Measurements from ENCODE around the gene SLC4A2.
"Not testable (repeated sequence)": the region's sequence is repeated elsewhere in the genome, so short reads cannot be mapped to it uniquely, and the experiment has no call there.

The SLC4A2 gene

GRCh38 chr7:151024435-151025056, 34.8 kb upstream of the SLC4A2 start, which contains the start of gene ATG9B:
Gene ATG9B (minus strand): TSS chr7:151024494. CDS start chr7:151024423, 71 bp downstream.
- DNase-seq (ENCODE audit: low spot score) = no peak

- no peak for DNase-seq (ENCODE audit: low spot score)
Measured at GRCh38 chr7:151025924-151026671, 33.3 kb upstream of the SLC4A2 start.

GRCh38 chr7:151026771-151027727, 32.3 kb upstream of the SLC4A2 start:
- not testable (repeated sequence) for DNase-seq (ENCODE audit: low spot score)

DNA sequence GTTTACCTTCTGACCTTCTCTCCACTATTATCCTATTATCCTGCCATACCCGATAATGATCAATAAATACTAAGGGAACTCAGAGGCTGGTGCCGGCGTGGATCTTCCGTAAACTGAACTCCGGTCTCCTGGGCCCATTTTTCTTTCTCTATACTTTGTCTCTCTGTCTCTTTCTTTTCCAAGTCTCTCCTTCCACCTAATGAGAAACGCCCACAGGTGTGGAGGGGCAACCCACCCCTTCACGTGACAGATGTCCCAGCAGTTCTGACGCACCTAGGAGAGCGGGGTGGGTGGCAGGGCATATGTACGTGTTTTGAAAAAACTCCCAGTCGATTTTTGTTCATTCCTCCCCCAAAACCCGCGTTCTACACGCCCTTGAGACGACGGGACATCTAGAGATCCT, 31.7 kb upstream of the SLC4A2 start:
- not testable (repeated sequence) for DNase-seq (ENCODE audit: low spot score)

GRCh38 chr7:151028131-151028947, 31.1 kb upstream of the SLC4A2 start, which contains the start of gene ABCB8:
Gene ABCB8 (plus strand): TSS chr7:151028450. CDS start chr7:151028516, 66 bp downstream.
- DNase-seq (ENCODE audit: low spot score) = peak; percentile 100

DNA sequence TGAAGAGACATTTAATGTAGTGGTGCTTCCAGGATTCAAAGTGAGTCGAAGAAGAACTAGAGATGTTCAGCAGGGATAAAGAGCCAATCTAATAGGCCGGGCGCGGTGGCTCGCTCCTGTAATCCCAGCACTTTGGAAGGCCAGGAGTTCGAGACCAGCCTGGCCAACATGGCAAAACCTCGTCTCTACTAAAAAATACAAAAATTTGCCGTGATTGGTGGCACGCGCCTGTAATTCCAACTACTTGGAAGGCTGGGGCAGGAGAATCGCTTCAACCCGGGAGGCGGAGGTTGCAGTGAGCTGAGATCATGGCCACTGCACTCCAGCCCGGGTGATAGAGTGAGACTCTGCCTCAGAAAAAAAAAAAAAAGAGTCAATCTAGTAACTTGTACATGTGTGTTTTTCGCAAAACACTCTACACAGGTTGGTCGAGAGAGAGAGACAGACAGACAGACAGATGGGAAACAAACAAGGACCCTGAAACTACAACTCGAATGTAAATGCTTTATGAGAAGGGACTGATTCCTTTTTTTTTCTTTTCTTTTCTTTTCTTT, 30.4 kb upstream of the SLC4A2 start:
- no peak for DNase-seq (ENCODE audit: low spot score)

DNA sequence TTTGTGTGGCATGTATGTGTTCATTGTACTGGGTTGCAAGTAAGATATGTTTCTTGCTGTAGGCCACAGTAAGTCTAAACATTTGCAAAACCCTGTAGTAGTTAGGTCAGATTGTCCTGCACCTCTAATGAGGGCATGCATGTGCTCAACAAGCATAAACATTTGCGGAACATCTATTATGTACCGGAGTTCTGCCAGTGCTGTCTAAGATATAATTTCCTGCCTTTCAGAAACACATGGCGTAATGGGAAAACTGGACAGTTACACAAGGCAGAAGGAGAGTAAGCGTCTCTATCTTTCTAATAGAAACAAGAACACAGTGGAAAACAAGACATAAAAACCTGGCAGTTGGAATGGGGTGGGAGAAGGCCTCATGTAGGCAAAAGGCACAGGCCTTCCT, 28.4 kb upstream of the SLC4A2 start:
- DNase-seq (ENCODE audit: low spot score) = no peak

DNA sequence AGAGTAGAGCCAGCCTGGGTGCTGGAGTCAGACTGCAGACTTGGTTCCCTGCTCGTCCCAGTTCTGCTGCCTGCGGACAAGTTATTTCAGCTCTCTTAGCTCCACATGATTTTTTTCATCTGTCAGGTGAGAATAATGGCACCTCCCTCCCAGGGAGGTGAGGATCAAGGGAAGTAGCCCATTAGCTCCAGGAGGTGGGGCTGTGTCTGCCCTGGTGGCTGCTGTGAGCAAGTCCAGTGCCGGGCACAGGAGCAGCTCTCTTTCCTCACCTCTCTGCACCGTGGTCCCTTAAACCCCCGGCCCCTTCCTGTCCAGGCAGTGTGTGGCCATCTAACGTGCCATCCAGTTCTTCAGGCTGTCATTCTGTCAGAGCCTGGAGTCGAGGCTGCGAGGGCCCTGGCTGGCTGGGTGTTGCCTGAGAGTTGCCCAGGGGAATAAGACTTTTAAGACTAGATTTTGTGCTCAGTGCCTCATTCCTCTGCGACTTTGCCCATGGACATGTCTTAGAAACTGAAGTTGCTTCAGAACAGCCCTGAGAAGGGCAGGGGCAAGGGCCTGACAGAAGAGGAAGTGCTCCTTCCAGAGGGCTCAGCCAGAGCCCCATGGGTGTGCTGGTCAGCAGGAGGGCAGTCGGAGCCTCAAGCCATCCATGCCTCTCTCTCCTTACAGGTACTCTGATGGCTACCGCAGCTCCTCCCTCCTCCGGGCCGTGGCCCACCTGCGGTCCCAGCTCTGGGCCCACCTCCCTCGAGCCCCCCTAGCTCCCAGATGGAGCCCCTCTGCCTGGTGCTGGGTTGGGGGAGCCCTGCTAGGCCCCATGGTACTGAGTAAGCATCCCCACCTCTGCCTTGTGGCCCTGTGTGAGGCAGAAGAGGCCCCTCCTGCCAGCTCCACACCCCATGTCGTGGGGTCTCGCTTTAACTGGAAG, 26.2 kb upstream of the SLC4A2 start:
- DNase-seq (ENCODE audit: low spot score) = no peak

DNA sequence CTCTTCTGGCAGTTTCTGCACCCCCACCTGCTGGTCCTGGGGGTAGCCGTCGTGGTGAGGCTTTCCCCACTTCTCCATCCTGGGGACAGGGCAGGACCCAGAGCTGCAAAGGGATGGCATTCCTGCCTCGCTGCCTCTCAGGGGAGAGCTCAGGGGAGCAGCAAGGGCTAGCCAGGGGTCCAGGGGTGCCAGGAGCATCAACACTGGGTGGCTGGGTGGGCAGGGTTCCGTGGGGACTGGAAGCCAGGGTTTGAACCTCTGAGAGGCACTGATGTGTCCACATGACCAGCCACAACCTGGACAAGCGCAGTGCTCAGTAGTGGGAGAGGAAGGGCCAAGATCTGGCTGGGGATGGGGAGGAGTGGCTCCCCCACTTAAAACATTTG, 25.5 kb upstream of the SLC4A2 start:
- no peak for DNase-seq (ENCODE audit: low spot score)

GRCh38 chr7:151034312-151035025, 24.9 kb upstream of the SLC4A2 start:
- DNase-seq (ENCODE audit: low spot score) = no peak

- DNase-seq (ENCODE audit: low spot score) = no peak
Measured at GRCh38 chr7:151035026-151035717, 24.2 kb upstream of the SLC4A2 start.

GRCh38 chr7:151035902-151036301, 23.5 kb upstream of the SLC4A2 start:
- no peak for DNase-seq (ENCODE audit: low spot score)

DNA sequence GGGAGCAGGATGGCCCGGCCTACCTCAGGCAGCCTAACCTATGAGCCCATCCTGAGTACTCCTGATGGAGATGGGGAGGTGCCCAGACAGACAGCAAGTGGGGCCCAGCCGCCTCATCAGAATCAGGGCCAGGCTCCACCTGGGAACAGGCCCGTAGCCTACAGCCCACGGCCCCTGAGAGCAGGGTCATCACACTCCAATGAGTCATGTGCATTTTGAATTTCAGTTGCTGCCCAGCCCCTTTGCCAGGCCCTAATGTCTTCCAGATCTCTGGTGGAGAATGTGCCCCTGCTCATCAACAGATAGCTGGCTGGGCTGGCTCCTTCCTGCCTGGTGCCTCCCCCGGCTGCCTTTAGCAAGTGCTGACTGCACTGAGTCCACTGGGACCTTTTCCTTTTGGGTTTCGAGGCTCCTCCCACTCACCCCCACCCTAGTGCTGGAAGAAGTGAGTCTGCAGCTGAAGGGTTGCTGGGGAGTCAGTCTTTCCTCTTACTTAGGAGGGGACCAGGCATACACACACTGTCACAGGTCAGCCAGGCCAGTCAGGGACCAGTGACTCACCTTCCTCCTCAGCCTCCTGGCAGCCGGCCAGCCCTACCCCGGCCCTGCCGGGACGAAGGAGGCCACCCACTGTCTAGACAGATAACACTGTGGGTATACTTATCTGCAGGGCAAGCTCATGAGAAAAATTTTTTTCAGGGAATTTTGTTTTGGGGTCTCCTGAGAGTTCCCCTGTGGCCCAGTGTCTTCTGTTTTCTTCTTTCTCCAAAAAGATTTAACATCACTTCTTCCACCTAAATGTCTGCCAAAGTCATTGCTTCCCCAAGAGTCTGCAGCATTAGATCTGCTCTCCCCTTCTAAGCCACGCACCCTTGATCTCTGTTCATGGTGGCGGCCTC, 20.2 kb upstream of the SLC4A2 start:
- peak; percentile 50 for DNase-seq (ENCODE audit: low spot score)

DNA sequence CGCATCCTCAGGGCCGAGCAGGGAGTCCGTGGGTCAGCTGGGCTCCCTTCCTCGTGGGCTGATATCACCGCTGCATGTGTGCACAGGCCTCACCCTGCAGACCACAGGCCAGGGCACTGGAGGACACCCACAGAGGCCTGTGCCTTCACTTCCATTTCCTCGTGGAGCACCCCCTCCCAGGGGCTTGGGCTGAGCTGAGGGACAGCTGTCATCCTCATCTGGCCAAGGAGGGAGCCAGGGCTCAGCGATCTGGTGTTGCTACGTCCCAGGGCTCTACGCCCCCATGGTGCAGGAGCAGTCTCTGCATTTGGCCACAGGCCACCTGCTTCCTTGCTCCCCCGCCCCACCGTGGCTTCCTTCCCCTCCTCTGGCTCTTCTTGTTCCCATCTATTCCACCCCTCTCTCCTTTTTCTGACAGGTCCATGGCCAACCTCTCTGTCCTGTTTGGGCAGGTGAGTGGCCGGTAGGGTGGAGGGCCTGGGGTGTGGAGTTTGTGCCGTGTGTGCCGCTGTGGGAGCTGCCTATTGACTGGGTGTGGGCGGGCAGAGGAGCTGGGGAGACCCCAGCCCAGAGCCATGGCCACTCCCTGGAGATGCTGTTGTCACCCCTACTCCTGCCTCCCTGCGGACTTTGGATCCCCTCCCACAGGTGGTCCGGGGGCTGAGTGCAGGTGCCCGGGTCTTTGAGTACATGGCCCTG, 19.4 kb upstream of the SLC4A2 start:
- DNase-seq (ENCODE audit: low spot score) = no peak

DNA sequence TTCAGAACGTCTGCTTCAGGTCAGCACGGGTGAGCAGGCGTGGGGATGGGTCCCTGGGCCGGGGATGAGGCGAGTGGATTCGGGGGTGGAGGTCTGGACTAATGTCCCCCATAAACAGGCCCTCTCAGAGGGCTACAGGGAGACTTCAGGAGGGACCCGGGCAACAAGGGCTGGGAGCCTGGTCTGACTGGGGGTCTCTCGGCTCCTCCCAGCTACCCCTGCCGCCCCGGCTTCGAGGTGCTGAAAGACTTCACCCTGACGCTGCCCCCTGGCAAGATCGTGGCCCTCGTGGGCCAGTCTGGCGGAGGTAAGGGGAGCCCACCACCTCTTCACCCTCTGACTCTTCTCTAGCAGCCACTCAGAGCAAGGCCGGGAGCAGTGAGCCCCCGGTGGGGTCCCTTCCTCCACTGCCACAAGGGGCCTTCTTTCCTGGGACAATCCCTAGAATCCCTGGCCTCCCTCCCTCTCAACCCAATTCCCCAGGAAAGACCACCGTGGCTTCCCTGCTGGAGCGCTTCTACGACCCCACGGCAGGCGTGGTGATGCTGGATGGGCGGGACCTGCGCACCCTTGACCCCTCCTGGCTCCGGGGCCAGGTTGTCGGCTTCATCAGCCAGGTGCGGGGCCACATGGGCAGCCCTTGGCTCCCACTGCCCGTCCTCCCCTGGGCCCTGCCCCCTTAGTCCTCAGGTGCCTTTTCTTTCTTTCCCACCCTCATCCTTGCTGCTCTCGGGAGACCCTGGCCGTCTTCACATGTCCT, 18.6 kb upstream of the SLC4A2 start:
- DNase-seq (ENCODE audit: low spot score) = no peak

GRCh38 chr7:151043449-151043848, 15.9 kb upstream of the SLC4A2 start:
- DNase-seq (ENCODE audit: low spot score) = not testable (repeated sequence)

Data from NAMALWA (cell line).